SW 1271 (cell line): ENCODE results near the gene DHRS2.
"Not testable (repeated sequence)": the region's sequence is repeated elsewhere in the genome, so short reads cannot be mapped to it uniquely, and the experiment has no call there.

Experiments used
- DNase-seq, 2 experiments: peaks; one replicate each; lab custom pipeline; 2025; lab: John Stamatoyannopoulos, UW

DHRS2 gene

GRCh38 chr14:23648764-23649460, 12.7 kb downstream of the DHRS2 start:
- DNase-seq = no peak

GRCh38 chr14:23650506-23650905, 14.3 kb downstream of the DHRS2 start:
- DNase-seq = no peak

- DNase-seq = no peak
These were observed 16.9 kb downstream of the DHRS2 start for GRCh38 chr14:23653051-23653450.

GRCh38 chr14:23654231-23654630, 18.1 kb downstream of the DHRS2 start:
- no peak for DNase-seq

- no peak for DNase-seq
These were observed 21.9 kb downstream of the DHRS2 start for GRCh38 chr14:23657959-23658470.

- no peak for DNase-seq
These were observed 24.4 kb downstream of the DHRS2 start for GRCh38 chr14:23660290-23661226.

GRCh38 chr14:23661542-23661941, 25.4 kb downstream of the DHRS2 start:
- DNase-seq = no peak

GRCh38 chr14:23663127-23663526, 27.0 kb downstream of the DHRS2 start:
- DNase-seq = no peak

GRCh38 chr14:23663711-23664110, 27.5 kb downstream of the DHRS2 start:
- DNase-seq = no peak

- DNase-seq = no peak
These were observed 28.2 kb downstream of the DHRS2 start for GRCh38 chr14:23664207-23664885.

- DNase-seq = no peak
These were observed 29.3 kb downstream of the DHRS2 start for GRCh38 chr14:23665302-23666016.

- DNase-seq = no peak
These were observed 31.0 kb downstream of the DHRS2 start for GRCh38 chr14:23667134-23667533.

GRCh38 chr14:23669441-23669840, 33.3 kb downstream of the DHRS2 start:
- no peak for DNase-seq

GRCh38 chr14:23670481-23670880, 34.3 kb downstream of the DHRS2 start:
- no peak for DNase-seq

GRCh38 chr14:23672200-23672599, 36.0 kb downstream of the DHRS2 start:
- DNase-seq = no peak

- DNase-seq = no peak
These were observed 39.2 kb downstream of the DHRS2 start for GRCh38 chr14:23675337-23675736.

GRCh38 chr14:23675906-23676305, 39.7 kb downstream of the DHRS2 start:
- no peak for DNase-seq

GRCh38 chr14:23681337-23681736, 45.2 kb downstream of the DHRS2 start:
- DNase-seq = no peak

GRCh38 chr14:23689709-23690514, 53.7 kb downstream of the DHRS2 start:
- not testable (repeated sequence) for DNase-seq

- DNase-seq = no peak
These were observed 56.3 kb downstream of the DHRS2 start for GRCh38 chr14:23692416-23692815.

- DNase-seq = no peak
These were observed 57.1 kb downstream of the DHRS2 start for GRCh38 chr14:23693252-23693775.
